ES-I3 (cell line): ENCODE data around the gene RB1.
"Not testable (repeated sequence)": the region's sequence is repeated elsewhere in the genome, so short reads cannot be mapped to it uniquely, and the experiment has no call there.

ENCODE experiments used
- H3K36me3 ChIP-seq: 2 replicates; pipeline ENCODE4 v1.6.1; 2013; ENCODE audit warnings: mild to moderate bottlenecking, low read length, control low read depth, moderate library complexity; ENCODE audit not compliant: insufficient read depth
- H3K4me1 ChIP-seq: 2 replicates; pipeline ENCODE4 v1.6.1; 2013; ENCODE audit warnings: mild to moderate bottlenecking, control low read depth, low read length; ENCODE audit not compliant: insufficient read depth
- H3K9ac ChIP-seq: 2 replicates; pipeline ENCODE4 v1.6.1; 2013; ENCODE audit warnings: low read depth, mild to moderate bottlenecking, low read length, moderate library complexity
- H3K9me3 ChIP-seq: 2 replicates; pipeline ENCODE4 v1.6.1; 2013; ENCODE audit warnings: mild to moderate bottlenecking, low read length, moderate library complexity; ENCODE audit not compliant: control insufficient read depth, insufficient read depth

RB1 gene

GRCh38 chr13:48349525-48349924 is 46.0 kb downstream of the RB1 start:
- Histone ChIP-seq H3K4me1 (no peaks in the 10 kb centered on the region), H3K36me3 (no peaks in the 10 kb centered on the region; the same call in 1 of the 2 replicates), H3K9me3 (no peaks in the 10 kb centered on the region), H3K9ac (no peak overlapping the region)

GRCh38 chr13:48353590-48353989 is 50.0 kb downstream of the RB1 start:
- no peak overlapping the region for H3K9ac ChIP-seq
- no peaks in the 10 kb centered on the region for H3K4me1 ChIP-seq
- H3K36me3 ChIP-seq = no peaks in the 10 kb centered on the region
- H3K9me3 ChIP-seq = no peaks in the 10 kb centered on the region; the same call in 1 of the 2 replicates

- not testable (repeated sequence) for H3K9ac ChIP-seq, H3K36me3 ChIP-seq, H3K9me3 ChIP-seq, H3K4me1 ChIP-seq
Measured at GRCh38 chr13:48355524-48355923, 52.0 kb downstream of the RB1 start.

GRCh38 chr13:48356750-48357149 is 53.2 kb downstream of the RB1 start:
- Histone ChIP-seq H3K36me3 (no peaks in the 10 kb centered on the region), H3K9me3 (no peaks in the 10 kb centered on the region; the same call in 1 of the 2 replicates), H3K4me1 (no peaks in the 10 kb centered on the region), H3K9ac (no peak overlapping the region)

GRCh38 chr13:48369988-48370387 is 66.4 kb downstream of the RB1 start:
- Histone ChIP-seq H3K4me1 (no peaks in the 10 kb centered on the region), H3K36me3 (no peaks in the 10 kb centered on the region; the same call in 1 of the 2 replicates), H3K9me3 (no peaks in the 10 kb centered on the region), H3K9ac (no peak overlapping the region)

GRCh38 chr13:48370815-48371214 is 67.3 kb downstream of the RB1 start:
- Histone ChIP-seq H3K9me3 (no peaks in the 10 kb centered on the region), H3K4me1 (no peaks in the 10 kb centered on the region), H3K36me3 (no peaks in the 10 kb centered on the region; the same call in 1 of the 2 replicates), H3K9ac (no peak overlapping the region)

- Histone ChIP-seq H3K4me1 (no peaks in the 10 kb centered on the region), H3K9ac (no peak overlapping the region), H3K9me3 (no peaks in the 10 kb centered on the region), H3K36me3 (no peaks in the 10 kb centered on the region)
Measured at GRCh38 chr13:48377857-48378256, 74.3 kb downstream of the RB1 start.

- Histone ChIP-seq H3K9ac (no peak overlapping the region), H3K4me1 (no peaks in the 10 kb centered on the region), H3K36me3 (no peaks in the 10 kb centered on the region), H3K9me3 (no peaks in the 10 kb centered on the region)
Measured at GRCh38 chr13:48380581-48380980, 77.0 kb downstream of the RB1 start.

GRCh38 chr13:48383384-48383783 is 79.8 kb downstream of the RB1 start:
- no peaks in the 10 kb centered on the region for H3K4me1 ChIP-seq
- no peaks in the 10 kb centered on the region for H3K36me3 ChIP-seq
- H3K9ac ChIP-seq = no peak overlapping the region
- no peaks in the 10 kb centered on the region for H3K9me3 ChIP-seq

- Histone ChIP-seq H3K36me3 (no peaks in the 10 kb centered on the region), H3K4me1 (no peaks in the 10 kb centered on the region), H3K9me3 (no peaks in the 10 kb centered on the region), H3K9ac (no peak overlapping the region)
Measured at GRCh38 chr13:48386816-48387215, 83.3 kb downstream of the RB1 start.

- Histone ChIP-seq H3K9me3 (no peaks in the 10 kb centered on the region), H3K36me3 (no peaks in the 10 kb centered on the region), H3K4me1 (no peaks in the 10 kb centered on the region), H3K9ac (no peak overlapping the region)
Measured at GRCh38 chr13:48391257-48391656, 87.7 kb downstream of the RB1 start.

GRCh38 chr13:48393030-48393697 is 89.6 kb downstream of the RB1 start:
- H3K36me3 ChIP-seq = no peaks in the 10 kb centered on the region
- H3K9me3 ChIP-seq = no peaks in the 10 kb centered on the region
- no peak overlapping the region for H3K9ac ChIP-seq
- H3K4me1 ChIP-seq = no peaks in the 10 kb centered on the region

GRCh38 chr13:48393698-48394085 is 90.1 kb downstream of the RB1 start:
- Histone ChIP-seq H3K36me3 (no peaks in the 10 kb centered on the region), H3K9me3 (no peaks in the 10 kb centered on the region), H3K9ac (no peak overlapping the region), H3K4me1 (no peaks in the 10 kb centered on the region)

GRCh38 chr13:48397744-48398143 is 94.2 kb downstream of the RB1 start:
- H3K9me3 ChIP-seq = no peaks in the 10 kb centered on the region
- no peaks in the 10 kb centered on the region for H3K4me1 ChIP-seq
- H3K9ac ChIP-seq = no peak overlapping the region
- no peaks in the 10 kb centered on the region for H3K36me3 ChIP-seq

GRCh38 chr13:48398450-48399095 is 95.0 kb downstream of the RB1 start:
- no peak overlapping the region for H3K9ac ChIP-seq
- no peaks in the 10 kb centered on the region for H3K9me3 ChIP-seq
- H3K4me1 ChIP-seq = no peaks in the 10 kb centered on the region
- no peaks in the 10 kb centered on the region; the same call in 1 of the 2 replicates for H3K36me3 ChIP-seq
